ENCODE measurements around the gene ZMYND10. TPM values are rescaled to one million over a fixed set of nuclear protein-coding genes. Genes with fewer than 3 reads are reported as not detected.

ZMYND10 gene
- total RNA-seq, 4 donors from 2014 or later = 0.42 to 1.8 (median 0.74) TPM; not detected in 1

- intact Hi-C loops (cut with DNase I; ENCODE audit: low total_unique reads) = no loop called here
- TF ChIP-seq POLR2A (IDR thresholded peaks at IDR 0.05) (no peak), CTCF (IDR thresholded peaks at IDR 0.05) (no peak)
Observed at GRCh38 chr3:50369012-50369670, 23.6 kb upstream of the ZMYND10 start.

GRCh38 chr3:50365842-50366220 is 20.3 kb upstream of the ZMYND10 start:
- 71 to 79% methylated on average over 5 of the region's 5 CpGs for WGBS, 2 donors
- intact Hi-C loops (cut with DNase I; ENCODE audit: low total_unique reads) = no loop called here
- no peak for TF ChIP-seq CTCF (IDR thresholded peaks at IDR 0.05)
- TF ChIP-seq POLR2A (IDR thresholded peaks at IDR 0.05) = no peak
- no peak for DNase-seq (ENCODE audit: low spot score in 2 of 2)
- H3K4me3 ChIP-seq (ENCODE audit: low read depth, poor library complexity, severe bottlenecking) = peak overlapping the region; percentile 32

More at GRCh38 chr3:50369012-50369670, 23.6 kb upstream of the ZMYND10 start:
- no peak overlapping the region for H3K4me3 ChIP-seq (ENCODE audit: low read depth, poor library complexity, severe bottlenecking)
- DNase-seq (ENCODE audit: low spot score in 2 of 2) = no peak
- 55 to 67% methylated on average over 9 of the region's 9 CpGs for WGBS, 2 donors

- intact Hi-C loops (cut with DNase I; ENCODE audit: low total_unique reads) = no loop called here
- peak overlapping the region; percentile 32 for H3K4me3 ChIP-seq (ENCODE audit: low read depth, poor library complexity, severe bottlenecking)
- no peak for TF ChIP-seq POLR2A (IDR thresholded peaks at IDR 0.05)
- no peak for TF ChIP-seq CTCF (IDR thresholded peaks at IDR 0.05)
- 13 to 14% methylated on average over 20 of the region's 53 CpGs for WGBS, 2 donors
- DNase-seq (ENCODE audit: low spot score in 2 of 2) = peak; percentile 83 to 97
Observed at GRCh38 chr3:50365080-50365841, 19.7 kb upstream of the ZMYND10 start.

GRCh38 chr3:50364573-50365079 is 19.1 kb upstream of the ZMYND10 start:
- H3K4me3 ChIP-seq (ENCODE audit: low read depth, poor library complexity, severe bottlenecking) = peak overlapping the region; percentile 0
- DNase-seq (ENCODE audit: low spot score in 2 of 2) = no peak
- WGBS, 2 donors = 12 to 17% methylated on average over 15 to 42 of the region's 48 CpGs
- TF ChIP-seq POLR2A (IDR thresholded peaks at IDR 0.05) = no peak
- no peak for TF ChIP-seq CTCF (IDR thresholded peaks at IDR 0.05)
- intact Hi-C loops (cut with DNase I; ENCODE audit: low total_unique reads) = no loop called here

- no peak for TF ChIP-seq POLR2A (IDR thresholded peaks at IDR 0.05)
- TF ChIP-seq CTCF (IDR thresholded peaks at IDR 0.05) = no peak
- intact Hi-C loops (cut with DNase I; ENCODE audit: low total_unique reads) = no loop called here
- DNase-seq (ENCODE audit: low spot score in 2 of 2) = no peak
- 22 to 29% methylated on average over 8 of the region's 8 CpGs for WGBS, 2 donors
- no peak overlapping the region for H3K4me3 ChIP-seq (ENCODE audit: low read depth, poor library complexity, severe bottlenecking)
Observed at GRCh38 chr3:50359760-50360110, 14.2 kb upstream of the ZMYND10 start.
